Ovary (tissue), 3 donors: ENCODE measurements around the gene PLA2G2D.

ENCODE experiments used
- CTCF ChIP-seq, 3 donors: fragments of 450-650 bp in 2 of 3; fragments of 200-600 bp in 1 of 3; IDR thresholded peaks; one replicate each; pipeline versions ENCODE4 v1.5.1 to v1.8.0; 2016 to 2022; ENCODE audit warnings: antibody characterized with exemption in 3 of 3, mild to moderate bottlenecking in 1 of 3
- EP300 ChIP-seq: sonication (generic); formaldehyde crosslinking; IDR thresholded peaks from one replicate; pipeline ENCODE4 v1.6.1; 2017; ENCODE audit warnings: antibody characterized with exemption
- donor health status: DM: no; HTN: no; CAD: no.

- TF ChIP-seq CTCF (IDR thresholded peaks at IDR 0.05) (no peak), EP300 (no peak)
Observed at GRCh38 chr1:20075345-20075744, 44.0 kb downstream of the PLA2G2D start.
